Hepatocyte (in vitro differentiated cells): Measurements from ENCODE around the gene SLC35A1.

ENCODE experiments used
- EZH2 ChIP-seq: fragments of 200-600 bp; sonication (generic); IDR thresholded peaks from 2 replicates; pipeline ENCODE4 v1.6.1; 2016; ENCODE audit warnings: antibody characterized with exemption, mild to moderate bottlenecking, borderline replicate concordance
- EZH2phosphoT487 ChIP-seq: fragments of 200-600 bp; sonication (generic); IDR thresholded peaks from one replicate; pipeline ENCODE4 v1.6.1; 2018; ENCODE audit warnings: antibody characterized with exemption, mild to moderate bottlenecking, low read depth, moderate library complexity; ENCODE audit not compliant: unreplicated experiment, severe bottlenecking
- TF ChIP-seq, protein P1 (sequence below): fragments of 200-600 bp; sonication (generic); IDR thresholded peaks from 2 replicates; pipeline ENCODE4 v1.5.1; 2016; ENCODE audit warnings: antibody characterized with exemption, mild to moderate bottlenecking; ENCODE audit not compliant: poor library complexity

DNA sequence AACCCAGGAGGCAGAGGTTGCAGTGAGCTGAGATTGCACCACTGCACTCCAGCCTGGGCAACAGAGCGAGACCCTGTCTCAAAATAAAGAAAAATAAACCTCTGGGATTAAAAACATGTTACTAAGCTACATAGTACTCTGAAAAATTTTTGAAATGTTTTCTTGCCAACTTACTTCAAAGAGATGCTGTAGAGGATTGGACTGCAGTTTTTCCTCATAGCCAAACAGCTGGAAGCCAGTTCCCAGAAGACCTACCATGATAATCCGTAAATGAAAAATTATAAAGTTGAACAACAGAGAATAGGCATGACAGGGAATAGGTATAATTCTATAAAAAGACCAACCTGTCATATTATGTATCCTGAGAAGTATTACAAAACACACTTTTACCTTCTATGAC lies 69.0 kb downstream of the SLC35A1 start:
- TF ChIP-seq, protein P1, sequence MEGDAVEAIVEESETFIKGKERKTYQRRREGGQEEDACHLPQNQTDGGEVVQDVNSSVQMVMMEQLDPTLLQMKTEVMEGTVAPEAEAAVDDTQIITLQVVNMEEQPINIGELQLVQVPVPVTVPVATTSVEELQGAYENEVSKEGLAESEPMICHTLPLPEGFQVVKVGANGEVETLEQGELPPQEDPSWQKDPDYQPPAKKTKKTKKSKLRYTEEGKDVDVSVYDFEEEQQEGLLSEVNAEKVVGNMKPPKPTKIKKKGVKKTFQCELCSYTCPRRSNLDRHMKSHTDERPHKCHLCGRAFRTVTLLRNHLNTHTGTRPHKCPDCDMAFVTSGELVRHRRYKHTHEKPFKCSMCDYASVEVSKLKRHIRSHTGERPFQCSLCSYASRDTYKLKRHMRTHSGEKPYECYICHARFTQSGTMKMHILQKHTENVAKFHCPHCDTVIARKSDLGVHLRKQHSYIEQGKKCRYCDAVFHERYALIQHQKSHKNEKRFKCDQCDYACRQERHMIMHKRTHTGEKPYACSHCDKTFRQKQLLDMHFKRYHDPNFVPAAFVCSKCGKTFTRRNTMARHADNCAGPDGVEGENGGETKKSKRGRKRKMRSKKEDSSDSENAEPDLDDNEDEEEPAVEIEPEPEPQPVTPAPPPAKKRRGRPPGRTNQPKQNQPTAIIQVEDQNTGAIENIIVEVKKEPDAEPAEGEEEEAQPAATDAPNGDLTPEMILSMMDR: no peak
- TF ChIP-seq EZH2 (no peak), EZH2phosphoT487 (no peak)
